Natural killer cell (primary cell): Measurements from ENCODE around the gene PGS1. TPM values are rescaled to one million over a fixed set of nuclear protein-coding genes. Genes with fewer than 3 reads are reported as not detected.

ENCODE experiments used
- ATAC-seq, 3 donors: fragments of 150-1000 bp in 2 of 3; fragments of 200-7000 bp in 1 of 3; cut with Tn5 transposase; 1 replicate in 1 of 3; 2 replicates in 2 of 3; pipeline ENCODE4 v1.10.0; 2021; ENCODE audit warnings: mild to moderate bottlenecking in 2 of 3, moderate library complexity in 2 of 3
- DNase-seq, 2 donors: peaks; one replicate each; pipeline versions ENCODE4 v3.0.0 to v3.0.0-alpha.2; 2013 to 2021; ENCODE audit warnings: mixed read lengths in 1 of 2
- H3K27ac ChIP-seq: one replicate; pipeline ENCODE4 v1.5.1; 2013; ENCODE audit warnings: mild to moderate bottlenecking, low read length
- H3K27me3 ChIP-seq: one replicate; pipeline ENCODE4 v1.6.1; 2013; ENCODE audit warnings: low read length; ENCODE audit not compliant: control insufficient read depth, insufficient read depth
- H3K36me3 ChIP-seq: one replicate; pipeline ENCODE4 v1.6.1; 2013; ENCODE audit warnings: low read length; ENCODE audit not compliant: control insufficient read depth, insufficient read depth
- H3K4me1 ChIP-seq: one replicate; pipeline ENCODE4 v1.6.1; 2013; ENCODE audit warnings: low read length; ENCODE audit not compliant: control insufficient read depth, insufficient read depth
- H3K4me3 ChIP-seq: one replicate; pipeline ENCODE4 v1.5.1; 2013; ENCODE audit warnings: low read length
- H3K9me3 ChIP-seq: one replicate; pipeline ENCODE4 v1.6.1; 2013; ENCODE audit warnings: low read length; ENCODE audit not compliant: control insufficient read depth, insufficient read depth
- H3K27ac Mint-ChIP-seq, 2 donors: one replicate each; pipeline ENCODE4 v1.8.0; 2022; ENCODE audit warnings: mild to moderate bottlenecking in 2 of 2, mixed read lengths in 2 of 2, moderate library complexity in 1 of 2
- H3K27me3 Mint-ChIP-seq, 2 donors: one replicate each; pipeline ENCODE4 v1.8.0; 2022; ENCODE audit warnings: low read depth in 2 of 2, mixed read lengths in 2 of 2
- H3K36me3 Mint-ChIP-seq: one replicate; pipeline ENCODE4 v1.8.0; 2022; ENCODE audit warnings: mixed read lengths
- H3K4me1 Mint-ChIP-seq, 2 donors: one replicate each; pipeline ENCODE4 v1.8.0; 2022; ENCODE audit warnings: mixed read lengths in 2 of 2
- H3K4me3 Mint-ChIP-seq: one replicate; pipeline ENCODE4 v1.8.0; 2022; ENCODE audit warnings: mild to moderate bottlenecking, moderate library complexity, mixed read lengths
- H3K9me3 Mint-ChIP-seq, 2 donors: one replicate each; pipeline ENCODE4 v1.8.0; 2022; ENCODE audit warnings: mixed read lengths in 2 of 2
- WGBS: methylation state at CpG from one replicate; pipeline ENCODE4 v1.1.7; 2013; ENCODE audit warnings: missing lambda C conversion rate; ENCODE audit not compliant: insufficient coverage; 5-methylcytosine and 5-hydroxymethylcytosine counted together
- intact Hi-C: fragments of 100-400 bp; cut with micrococcal nuclease; formaldehyde crosslinking; loops from one replicate; pipeline ENCODE4 v1.14.2; 2022
- total RNA-seq, 4 donors: library from RNA; stranded (reverse); fragments of 120-200 nt in 1 of 4; gene quantifications; one replicate each; pipeline versions ENCODE4 v1.2.3 to v1.2.4, GENCODE V29; 2013 to 2022
- TF ChIP-seq, protein P1 (sequence below): fragments of 200-600 bp; IDR thresholded peaks from one replicate; pipeline ENCODE4 v1.8.0; 2022; ENCODE audit warnings: antibody characterized with exemption

The PGS1 gene
- total RNA-seq, 3 donors from 2014 or later (not counting 1 experiment from before 2014, with no cell fraction given): 47.9 to 53.6 (median 48.3) TPM

DNA sequence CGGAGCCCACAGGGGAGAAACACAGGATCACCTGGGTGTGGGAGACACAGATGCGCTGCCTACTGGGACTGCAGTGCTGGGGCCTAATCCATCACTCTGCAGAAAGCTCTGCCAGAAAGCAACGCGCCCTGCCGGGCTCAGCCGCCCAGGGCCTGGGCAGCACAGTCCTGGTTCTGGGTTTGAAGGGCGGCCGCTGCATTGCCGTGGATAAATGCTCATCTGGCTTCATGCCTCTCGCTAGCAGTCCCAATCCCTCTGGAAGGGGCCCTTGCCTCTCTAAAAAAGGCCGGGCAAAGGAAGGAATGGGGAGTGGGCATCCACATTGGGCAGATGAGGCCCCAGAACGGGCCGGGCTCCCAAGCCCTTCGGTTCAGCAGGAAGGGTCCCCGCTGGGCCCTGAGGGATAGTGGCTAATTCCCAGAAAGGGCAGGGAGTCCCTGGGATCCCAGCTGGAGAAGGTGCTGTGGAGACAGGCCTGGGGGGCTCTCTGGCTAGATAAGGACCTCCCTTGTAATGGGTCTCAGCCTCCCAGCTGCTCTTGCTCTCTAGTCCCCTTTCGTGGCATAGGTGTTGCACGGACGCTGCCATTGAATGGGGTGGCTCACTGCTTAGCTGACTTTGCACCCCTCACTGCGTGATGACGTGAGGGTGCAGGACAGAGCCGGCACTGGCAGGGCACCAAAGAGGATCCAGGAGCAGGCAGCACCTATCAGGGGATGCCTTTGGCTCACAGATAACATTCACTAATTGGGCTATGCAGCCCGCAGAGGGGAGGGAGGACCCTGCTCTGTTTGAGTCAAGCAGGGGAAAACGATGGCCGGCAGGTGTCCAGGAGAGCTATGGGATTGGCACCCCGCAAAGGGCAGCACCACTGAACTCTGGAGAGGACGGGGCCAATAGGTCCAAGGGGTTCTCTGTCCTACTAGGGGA, 88.6 kb downstream of the PGS1 start:
- Mint-ChIP-seq H3K4me1 (no peaks in the 10 kb centered on the region), H3K36me3 (no peaks in the 10 kb centered on the region), H3K9me3 (no peaks in the 10 kb centered on the region), H3K27me3 (no peaks in the 10 kb centered on the region), H3K27ac (no peak overlapping the region), H3K4me3 (no peak overlapping the region)
- no peaks in the 10 kb centered on the region for H3K27me3 ChIP-seq
- no peaks in the 10 kb centered on the region for H3K9me3 ChIP-seq
- no peaks in the 10 kb centered on the region for H3K36me3 ChIP-seq
- intact Hi-C loops: no loop called here
- ATAC-seq (no peak), DNase-seq (no peak)
- H3K4me1 ChIP-seq: no peaks in the 10 kb centered on the region
- TF ChIP-seq, protein P1, sequence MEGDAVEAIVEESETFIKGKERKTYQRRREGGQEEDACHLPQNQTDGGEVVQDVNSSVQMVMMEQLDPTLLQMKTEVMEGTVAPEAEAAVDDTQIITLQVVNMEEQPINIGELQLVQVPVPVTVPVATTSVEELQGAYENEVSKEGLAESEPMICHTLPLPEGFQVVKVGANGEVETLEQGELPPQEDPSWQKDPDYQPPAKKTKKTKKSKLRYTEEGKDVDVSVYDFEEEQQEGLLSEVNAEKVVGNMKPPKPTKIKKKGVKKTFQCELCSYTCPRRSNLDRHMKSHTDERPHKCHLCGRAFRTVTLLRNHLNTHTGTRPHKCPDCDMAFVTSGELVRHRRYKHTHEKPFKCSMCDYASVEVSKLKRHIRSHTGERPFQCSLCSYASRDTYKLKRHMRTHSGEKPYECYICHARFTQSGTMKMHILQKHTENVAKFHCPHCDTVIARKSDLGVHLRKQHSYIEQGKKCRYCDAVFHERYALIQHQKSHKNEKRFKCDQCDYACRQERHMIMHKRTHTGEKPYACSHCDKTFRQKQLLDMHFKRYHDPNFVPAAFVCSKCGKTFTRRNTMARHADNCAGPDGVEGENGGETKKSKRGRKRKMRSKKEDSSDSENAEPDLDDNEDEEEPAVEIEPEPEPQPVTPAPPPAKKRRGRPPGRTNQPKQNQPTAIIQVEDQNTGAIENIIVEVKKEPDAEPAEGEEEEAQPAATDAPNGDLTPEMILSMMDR: no peak
- WGBS: 90% methylated on average over 26 of the region's 26 CpGs
- no peak overlapping the region for H3K4me3 ChIP-seq
- H3K27ac ChIP-seq: no peak overlapping the region

DNA sequence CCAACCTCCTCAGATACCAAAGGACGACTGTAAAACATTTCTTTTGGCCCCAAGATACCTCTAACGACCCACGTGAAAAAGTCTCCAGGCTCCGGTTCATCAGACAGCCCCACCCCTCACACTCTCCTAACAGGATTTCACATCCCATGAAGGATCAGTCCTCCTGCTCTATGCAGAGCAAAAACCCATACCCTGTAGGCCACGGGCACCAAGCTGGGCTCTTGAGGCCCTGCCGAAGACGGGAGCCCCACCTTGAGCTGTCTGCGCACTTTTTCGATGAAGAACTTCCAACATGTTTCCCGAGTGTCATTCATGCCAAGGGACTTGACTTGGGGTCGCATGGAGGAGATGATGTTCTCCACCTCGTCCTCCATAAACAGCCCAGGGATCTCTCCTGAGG, 89.9 kb downstream of the PGS1 start:
- DNase-seq: no peak
- no peaks in the 10 kb centered on the region for H3K9me3 ChIP-seq
- peaks cover 0 to 4% of the 10 kb centered on the region in 2 donors for H3K27me3 Mint-ChIP-seq
- H3K27ac Mint-ChIP-seq: no peak overlapping the region
- TF ChIP-seq, protein P1: no peak
- H3K36me3 Mint-ChIP-seq: no peaks in the 10 kb centered on the region
- no peak overlapping the region for H3K27ac ChIP-seq
- no peak overlapping the region for H3K4me3 Mint-ChIP-seq
- no peak for ATAC-seq
- no peaks in the 10 kb centered on the region for H3K36me3 ChIP-seq
- H3K4me3 ChIP-seq: no peak overlapping the region
- H3K9me3 Mint-ChIP-seq: no peaks in the 10 kb centered on the region
- peaks cover 0 to 5% of the 10 kb centered on the region in 2 donors for H3K4me1 Mint-ChIP-seq
- no peaks in the 10 kb centered on the region for H3K27me3 ChIP-seq
- H3K4me1 ChIP-seq: no peaks in the 10 kb centered on the region
- intact Hi-C loops: no loop called here
- WGBS: 91% methylated on average over 12 of the region's 12 CpGs

DNA sequence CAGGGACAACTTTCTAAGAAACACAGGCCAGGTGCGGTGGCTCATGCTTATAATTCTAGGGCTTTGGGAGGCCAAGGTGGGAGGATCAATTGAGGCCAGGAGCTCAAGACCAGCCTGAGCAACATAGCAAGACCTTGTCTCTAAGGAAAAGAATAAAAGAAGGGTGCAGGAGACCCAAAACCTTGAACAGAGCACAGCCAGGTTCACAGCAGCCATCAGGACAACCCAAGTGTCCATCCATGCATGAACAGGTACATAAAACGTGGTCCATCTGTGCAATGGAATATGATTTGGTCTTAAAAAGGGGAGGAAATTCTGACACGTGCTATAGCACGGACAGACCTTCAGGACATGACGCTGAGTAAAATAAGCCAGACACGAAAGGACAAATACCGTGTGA, 91.0 kb downstream of the PGS1 start:
- no peaks in the 10 kb centered on the region for H3K36me3 ChIP-seq
- Mint-ChIP-seq H3K4me1 (peaks cover 3 to 10% of the 10 kb centered on the region in 2 donors), H3K9me3 (no peaks in the 10 kb centered on the region), H3K27ac (no peak overlapping the region), H3K36me3 (no peaks in the 10 kb centered on the region), H3K27me3 (peaks cover 0 to 4% of the 10 kb centered on the region in 2 donors), H3K4me3 (no peak overlapping the region)
- no peak overlapping the region for H3K4me3 ChIP-seq
- ATAC-seq (no peak), DNase-seq (no peak)
- 90% methylated on average over 7 of the region's 7 CpGs for WGBS
- H3K9me3 ChIP-seq: peaks cover 6% of the 10 kb centered on the region
- no peak overlapping the region for H3K27ac ChIP-seq
- peaks cover 9% of the 10 kb centered on the region for H3K4me1 ChIP-seq
- no peaks in the 10 kb centered on the region for H3K27me3 ChIP-seq
- TF ChIP-seq, protein P1: no peak
- intact Hi-C loops: no loop called here
